ENCODE data around the gene FRMD6.
"Not testable (repeated sequence)": the region's sequence is repeated elsewhere in the genome, so short reads cannot be mapped to it uniquely, and the experiment has no call there.

FRMD6 gene

GRCh38 chr14:51719955-51720354 is 68.2 kb downstream of the FRMD6 start:
- no peak for DNase-seq

DNA sequence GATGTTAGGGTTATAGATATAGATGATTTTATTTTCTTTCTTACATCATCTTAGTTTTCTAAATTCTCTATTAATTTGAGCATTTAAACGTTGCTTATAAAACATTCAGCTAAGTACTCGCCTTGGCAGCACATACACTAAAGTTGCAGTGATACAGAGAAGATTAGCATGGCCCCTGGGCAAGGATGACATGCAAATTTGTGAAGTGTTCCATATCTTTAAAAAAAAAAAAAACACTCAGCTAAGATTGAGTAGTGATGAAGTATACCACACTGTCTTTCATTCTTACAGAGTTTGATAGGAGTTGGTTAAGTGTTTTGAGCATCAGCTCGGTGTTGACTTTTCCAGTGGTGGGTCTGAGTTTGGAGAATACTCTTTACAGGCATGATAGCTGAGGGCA is 72.3 kb downstream of the FRMD6 start:
- DNase-seq = no peak

- no peak for DNase-seq
Observed at GRCh38 chr14:51724650-51725049, 72.9 kb downstream of the FRMD6 start.

- no peak for DNase-seq
Observed at GRCh38 chr14:51725061-51725460, 73.4 kb downstream of the FRMD6 start.

DNA sequence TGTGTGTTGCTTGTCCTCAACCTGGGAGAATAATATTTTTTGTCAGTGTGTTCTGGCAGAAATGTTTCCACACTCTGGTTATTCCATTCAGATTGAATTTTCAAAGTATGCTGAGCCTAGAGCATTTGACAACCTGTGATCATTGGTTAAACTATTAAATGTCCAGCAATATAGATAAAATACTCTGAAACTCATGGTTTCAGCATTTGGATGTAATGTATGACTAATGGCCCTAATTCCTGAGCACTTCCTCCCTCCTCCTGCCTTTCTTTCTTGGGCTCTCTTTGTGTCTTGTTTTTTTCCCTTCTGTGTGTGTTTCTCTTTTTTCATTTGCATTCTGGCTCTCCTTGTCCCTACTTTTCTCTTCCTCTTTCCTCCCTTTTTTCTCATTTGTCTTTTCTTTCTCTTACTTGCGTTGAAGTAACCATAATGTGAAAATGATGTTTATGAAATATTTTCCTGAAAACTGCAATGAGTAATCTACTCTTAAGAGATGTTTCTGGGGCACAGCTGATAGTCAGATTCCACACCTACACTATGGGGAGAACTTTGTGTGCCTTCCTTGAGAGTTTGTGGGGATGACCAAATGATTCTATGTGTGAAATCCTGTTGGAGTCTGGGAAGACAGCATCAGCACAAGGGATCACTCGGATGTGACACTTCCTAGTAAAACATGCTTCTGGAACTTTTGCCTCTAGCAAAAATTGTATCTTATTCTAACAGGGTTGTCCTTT is 74.6 kb downstream of the FRMD6 start:
- DNase-seq = no peak

- DNase-seq = no peak
Observed at GRCh38 chr14:51727526-51727925, 75.8 kb downstream of the FRMD6 start.

DNA sequence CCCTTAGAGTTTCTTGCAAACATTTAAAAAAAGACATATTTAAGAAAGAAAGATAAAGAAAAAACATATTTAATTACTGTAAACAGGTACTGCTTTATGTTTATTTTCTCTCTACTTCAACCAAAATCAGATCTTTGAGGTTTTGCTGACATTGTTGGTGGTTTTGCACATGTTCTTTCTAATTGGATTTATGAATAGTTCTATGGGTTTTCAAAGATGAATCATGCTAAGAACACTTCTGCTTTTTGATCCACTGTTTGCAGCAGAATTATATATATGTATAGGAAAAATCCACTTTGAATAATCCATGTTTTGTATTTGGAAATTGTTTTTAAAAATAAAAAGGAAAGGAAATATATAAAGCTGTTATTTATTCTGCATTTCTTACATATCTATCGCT is 78.4 kb downstream of the FRMD6 start:
- no peak for DNase-seq

- no peak for DNase-seq
Observed at GRCh38 chr14:51730684-51731083, 79.0 kb downstream of the FRMD6 start.

GRCh38 chr14:51732494-51733112 is 80.9 kb downstream of the FRMD6 start:
- no peak for DNase-seq

DNA sequence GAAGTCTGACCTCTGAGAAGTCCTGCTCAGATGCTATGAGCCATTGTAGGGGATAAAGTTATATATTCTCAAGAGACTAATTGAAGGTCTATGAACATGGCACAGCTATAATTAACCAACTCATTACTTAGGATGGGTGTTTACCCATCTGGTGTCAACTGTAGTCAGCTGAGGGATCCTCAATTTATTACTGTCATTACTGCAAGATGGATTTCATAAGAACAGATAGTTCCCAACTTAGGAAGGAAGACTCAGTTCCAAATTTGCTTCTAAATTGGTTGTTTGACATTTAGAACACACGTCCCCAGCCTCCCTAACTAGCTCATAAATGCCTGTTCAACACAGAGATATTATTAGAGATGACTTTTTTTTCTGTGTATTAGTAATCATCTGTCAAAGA is 81.4 kb downstream of the FRMD6 start:
- no peak for DNase-seq

GRCh38 chr14:51735851-51736250 is 84.1 kb downstream of the FRMD6 start:
- no peak for DNase-seq

- DNase-seq = no peak
Observed at GRCh38 chr14:51738754-51739153, 87.0 kb downstream of the FRMD6 start.

DNA sequence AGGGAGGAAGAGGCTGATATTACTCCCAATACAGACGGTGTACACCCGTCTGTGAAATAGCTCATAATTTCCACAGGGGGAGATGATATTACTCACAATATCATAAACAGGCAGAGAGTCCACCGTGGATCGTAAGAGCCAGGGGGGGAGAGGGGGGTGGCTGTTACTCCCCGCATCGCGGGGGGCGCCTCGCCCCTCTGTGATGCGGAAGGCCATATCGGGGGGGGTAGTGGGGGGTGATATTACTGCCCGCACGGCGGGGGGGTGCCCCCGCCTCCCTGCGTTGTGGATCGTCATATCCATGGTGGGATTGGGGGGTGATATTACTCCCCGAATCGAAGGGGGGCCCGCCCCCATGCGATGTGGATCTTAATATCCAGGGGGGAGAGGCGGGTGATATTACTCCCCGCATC is 91.9 kb downstream of the FRMD6 start:
- DNase-seq = no peak

GRCh38 chr14:51744372-51745130 is 92.8 kb downstream of the FRMD6 start:
- DNase-seq = no peak

GRCh38 chr14:51746823-51747222 is 95.1 kb downstream of the FRMD6 start:
- DNase-seq = not testable (repeated sequence)

GRCh38 chr14:51750542-51750941 is 98.8 kb downstream of the FRMD6 start:
- no peak for DNase-seq

DNA sequence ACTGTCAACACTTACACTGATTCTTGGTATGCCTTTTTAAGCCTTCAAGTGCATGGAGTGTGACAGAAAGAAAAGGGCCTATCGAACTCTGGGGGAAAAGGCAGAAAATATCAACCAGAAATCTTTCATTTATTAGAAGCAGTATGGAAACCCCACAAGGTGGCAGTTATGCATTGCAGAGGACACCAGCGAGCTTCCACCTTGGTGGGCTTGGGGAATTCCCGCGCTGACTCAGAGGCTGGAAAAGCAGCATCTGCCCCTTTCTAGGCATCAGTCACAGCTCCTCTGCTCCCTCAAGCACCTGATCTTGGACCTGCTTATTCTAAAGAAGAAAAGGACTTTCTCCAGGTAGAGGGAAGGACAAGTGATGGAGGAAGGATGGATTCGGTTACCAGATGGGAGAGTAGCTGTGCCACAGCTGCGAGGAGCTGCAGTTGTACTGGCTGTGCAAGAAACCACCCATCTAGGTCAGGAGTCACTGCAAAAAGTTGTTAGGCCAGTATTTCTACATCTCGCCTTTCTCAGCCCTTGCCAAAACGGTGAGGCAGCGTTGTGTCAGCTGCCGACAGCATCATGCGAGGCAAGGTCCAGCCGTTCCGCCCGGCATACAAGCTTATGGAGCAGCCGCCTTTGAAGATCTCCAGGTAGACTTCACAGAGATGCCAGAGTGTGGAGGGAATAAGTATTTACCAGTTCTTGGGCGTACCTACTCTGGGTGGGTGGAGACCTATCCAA is 100.1 kb downstream of the FRMD6 start:
- not testable (repeated sequence) for DNase-seq

DNA sequence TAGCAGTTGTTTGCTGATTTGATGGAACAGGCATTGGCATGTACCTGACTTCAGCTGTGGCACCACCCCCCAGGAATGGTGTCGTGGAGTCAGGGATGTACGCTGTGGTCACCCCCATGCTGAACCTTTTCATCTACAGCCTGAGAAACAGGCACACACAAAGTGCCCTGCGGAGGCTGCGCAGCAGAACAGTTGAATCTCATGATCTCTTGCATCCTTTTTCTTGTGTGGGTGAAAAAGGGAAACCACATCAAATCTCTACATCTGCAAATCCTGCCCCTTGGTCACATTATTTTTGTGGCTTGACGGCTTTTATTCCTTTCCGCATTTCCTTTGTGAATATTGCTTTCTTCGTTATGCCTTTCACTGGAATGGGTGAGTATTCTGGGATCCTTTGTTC is 106.0 kb downstream of the FRMD6 start:
- DNase-seq = not testable (repeated sequence)

DNA sequence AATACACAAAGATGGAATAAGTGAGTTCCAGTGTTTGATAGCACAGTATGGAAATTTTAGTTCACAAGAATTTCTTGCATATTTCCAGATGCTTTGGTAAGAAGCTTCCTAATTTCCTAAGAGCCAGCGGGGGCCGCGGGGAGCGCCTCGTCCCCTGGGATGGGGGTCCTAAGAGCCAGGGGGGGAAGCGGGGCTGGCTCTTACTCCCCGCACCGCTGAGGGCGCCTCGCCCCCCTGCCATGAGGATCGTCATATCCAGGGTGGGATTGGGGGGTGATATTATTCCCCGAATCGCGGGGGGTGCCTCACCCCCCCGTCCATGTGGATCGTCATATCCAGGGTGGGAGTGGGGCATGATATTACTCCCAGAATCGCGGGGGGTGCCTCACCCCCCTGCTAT is 108.2 kb downstream of the FRMD6 start:
- no peak for DNase-seq

- not testable (repeated sequence) for DNase-seq
Observed at GRCh38 chr14:51765726-51766125, 114.0 kb downstream of the FRMD6 start.

GRCh38 chr14:51766586-51766985 is 114.9 kb downstream of the FRMD6 start:
- DNase-seq = not testable (repeated sequence)

- DNase-seq = not testable (repeated sequence)
Observed at GRCh38 chr14:51769261-51769660, 117.6 kb downstream of the FRMD6 start.
